ENCODE data around the gene ITGAX.
"Not testable (repeated sequence)": the region's sequence is repeated elsewhere in the genome, so short reads cannot be mapped to it uniquely, and the experiment has no call there.

ITGAX gene

GRCh38 chr16:31412750-31413149 lies 57.8 kb downstream of the ITGAX start:
- no peak for FAIRE-seq

- FAIRE-seq = no peak
Observed at GRCh38 chr16:31413381-31413780, 58.4 kb downstream of the ITGAX start.

GRCh38 chr16:31413943-31414342 lies 59.0 kb downstream of the ITGAX start:
- FAIRE-seq = no peak

- FAIRE-seq = no peak
Observed at GRCh38 chr16:31414706-31415105, 59.7 kb downstream of the ITGAX start.

GRCh38 chr16:31416371-31416770 lies 61.4 kb downstream of the ITGAX start:
- FAIRE-seq = no peak

- FAIRE-seq = not testable (repeated sequence)
Observed at GRCh38 chr16:31417036-31417435, 62.1 kb downstream of the ITGAX start.

- no peak for FAIRE-seq
Observed at GRCh38 chr16:31417916-31418315, 62.9 kb downstream of the ITGAX start.

- no peak for FAIRE-seq
Observed at GRCh38 chr16:31420037-31420436, 65.1 kb downstream of the ITGAX start.

- FAIRE-seq = no peak
Observed at GRCh38 chr16:31421587-31421986, 66.6 kb downstream of the ITGAX start.

- no peak for FAIRE-seq
Observed at GRCh38 chr16:31423241-31423640, 68.3 kb downstream of the ITGAX start.

GRCh38 chr16:31423801-31424200 lies 68.8 kb downstream of the ITGAX start:
- no peak for FAIRE-seq

- no peak for FAIRE-seq
Observed at GRCh38 chr16:31427441-31428278, 72.7 kb downstream of the ITGAX start.

GRCh38 chr16:31428279-31428597 lies 73.3 kb downstream of the ITGAX start, which contains the start of gene COX6A2:
TSS of gene COX6A2 (minus strand) at chr16:31428360. CDS start at chr16:31428325, 35 bp downstream.
- FAIRE-seq = no peak

GRCh38 chr16:31428638-31429247 lies 73.8 kb downstream of the ITGAX start:
- no peak for FAIRE-seq

GRCh38 chr16:31429314-31429713 lies 74.3 kb downstream of the ITGAX start:
- no peak for FAIRE-seq

GRCh38 chr16:31429796-31430195 lies 74.8 kb downstream of the ITGAX start:
- FAIRE-seq = no peak

GRCh38 chr16:31430380-31431052 lies 75.5 kb downstream of the ITGAX start:
- FAIRE-seq = no peak
